Measurements from ENCODE around the gene THOC2.

THOC2 gene

DNA sequence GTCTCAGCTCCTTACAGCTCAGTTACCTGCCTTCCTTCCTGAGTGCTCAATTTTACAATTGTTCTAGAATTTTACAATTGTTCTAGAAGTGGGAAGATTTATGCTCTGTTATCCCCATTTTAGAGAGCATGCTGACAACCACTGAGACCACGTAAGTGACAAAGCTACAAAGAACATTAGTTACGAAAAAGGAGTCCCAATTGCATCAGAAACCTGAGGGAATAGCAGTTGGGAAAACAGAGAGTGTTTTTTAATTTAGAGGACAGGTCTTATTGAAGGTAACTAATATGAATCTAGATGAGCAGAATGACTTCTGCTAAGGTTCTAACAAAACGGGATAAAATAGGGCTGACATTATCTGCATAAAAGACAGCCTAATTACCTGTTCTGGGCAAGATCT, 103.3 kb downstream of the THOC2 start:
- TF ChIP-seq, protein P1, sequence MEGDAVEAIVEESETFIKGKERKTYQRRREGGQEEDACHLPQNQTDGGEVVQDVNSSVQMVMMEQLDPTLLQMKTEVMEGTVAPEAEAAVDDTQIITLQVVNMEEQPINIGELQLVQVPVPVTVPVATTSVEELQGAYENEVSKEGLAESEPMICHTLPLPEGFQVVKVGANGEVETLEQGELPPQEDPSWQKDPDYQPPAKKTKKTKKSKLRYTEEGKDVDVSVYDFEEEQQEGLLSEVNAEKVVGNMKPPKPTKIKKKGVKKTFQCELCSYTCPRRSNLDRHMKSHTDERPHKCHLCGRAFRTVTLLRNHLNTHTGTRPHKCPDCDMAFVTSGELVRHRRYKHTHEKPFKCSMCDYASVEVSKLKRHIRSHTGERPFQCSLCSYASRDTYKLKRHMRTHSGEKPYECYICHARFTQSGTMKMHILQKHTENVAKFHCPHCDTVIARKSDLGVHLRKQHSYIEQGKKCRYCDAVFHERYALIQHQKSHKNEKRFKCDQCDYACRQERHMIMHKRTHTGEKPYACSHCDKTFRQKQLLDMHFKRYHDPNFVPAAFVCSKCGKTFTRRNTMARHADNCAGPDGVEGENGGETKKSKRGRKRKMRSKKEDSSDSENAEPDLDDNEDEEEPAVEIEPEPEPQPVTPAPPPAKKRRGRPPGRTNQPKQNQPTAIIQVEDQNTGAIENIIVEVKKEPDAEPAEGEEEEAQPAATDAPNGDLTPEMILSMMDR (IDR thresholded peaks at IDR 0.05; ENCODE audit: low read depth, low read length), result no peak
- Histone ChIP-seq H3K9me3 (ENCODE audit: severe bottlenecking) (no peaks in the 10 kb centered on the region), H3K4me3 (ENCODE audit: low read depth, low read length) (no peak overlapping the region), H3K27me3 (ENCODE audit: insufficient read depth, low read depth, severe bottlenecking) (no peaks in the 10 kb centered on the region), H3K36me3 (peaks cover 22% of the 10 kb centered on the region), H3K27ac (no peak overlapping the region)
- no peak for DNase-seq

DNA sequence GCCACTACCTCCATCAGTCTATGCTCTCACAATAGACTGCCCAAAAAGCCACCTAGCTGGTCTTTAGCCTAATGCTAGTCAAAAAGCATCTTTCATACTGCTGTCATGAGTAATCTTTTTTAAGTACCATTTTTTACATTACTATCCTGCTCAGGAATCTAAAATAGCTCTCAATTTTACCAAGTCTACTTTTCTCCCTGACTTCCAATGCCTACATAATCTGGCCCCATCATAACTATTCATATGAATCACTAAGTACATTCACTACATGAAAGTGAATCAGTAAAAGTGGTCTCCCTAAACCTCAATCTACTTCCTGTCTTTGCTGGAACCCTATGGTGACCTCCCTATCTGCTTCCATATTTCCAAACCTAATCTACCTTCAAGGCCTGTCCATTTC, 105.9 kb downstream of the THOC2 start:
- H3K27me3 ChIP-seq (ENCODE audit: insufficient read depth, low read depth, severe bottlenecking), result no peaks in the 10 kb centered on the region
- H3K4me3 ChIP-seq (ENCODE audit: low read depth, low read length), result no peak overlapping the region
- no peaks in the 10 kb centered on the region for H3K9me3 ChIP-seq (ENCODE audit: severe bottlenecking)
- no peak for DNase-seq
- peaks cover 20% of the 10 kb centered on the region for H3K36me3 ChIP-seq
- TF ChIP-seq, protein P1 (IDR thresholded peaks at IDR 0.05; ENCODE audit: low read depth, low read length), result no peak
- no peak overlapping the region for H3K27ac ChIP-seq

DNA sequence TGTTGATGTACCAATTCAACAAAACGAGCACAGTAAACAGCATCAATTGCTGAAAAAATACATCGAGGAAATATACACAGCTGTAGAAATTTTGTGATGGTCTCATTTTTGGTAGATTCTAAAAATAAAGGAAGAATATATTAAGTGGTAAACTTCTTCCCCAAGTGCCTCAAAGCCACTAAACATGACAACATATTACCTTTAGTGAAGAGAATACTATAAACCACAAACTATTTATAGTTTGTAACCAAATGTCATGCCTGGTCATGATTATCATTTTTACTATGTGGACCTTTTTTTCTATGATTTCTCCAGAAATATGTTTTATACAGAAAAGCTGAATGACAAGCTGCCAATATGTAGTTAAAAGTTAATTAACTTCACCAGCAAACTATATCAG, 106.9 kb downstream of the THOC2 start:
- H3K4me3 ChIP-seq (ENCODE audit: low read depth, low read length), result no peak overlapping the region
- peaks cover 16% of the 10 kb centered on the region for H3K36me3 ChIP-seq
- no peak for DNase-seq
- H3K27me3 ChIP-seq (ENCODE audit: insufficient read depth, low read depth, severe bottlenecking), result no peaks in the 10 kb centered on the region
- H3K9me3 ChIP-seq (ENCODE audit: severe bottlenecking), result no peaks in the 10 kb centered on the region
- no peak overlapping the region for H3K27ac ChIP-seq
- TF ChIP-seq, protein P1 (IDR thresholded peaks at IDR 0.05; ENCODE audit: low read depth, low read length), result no peak

DNA sequence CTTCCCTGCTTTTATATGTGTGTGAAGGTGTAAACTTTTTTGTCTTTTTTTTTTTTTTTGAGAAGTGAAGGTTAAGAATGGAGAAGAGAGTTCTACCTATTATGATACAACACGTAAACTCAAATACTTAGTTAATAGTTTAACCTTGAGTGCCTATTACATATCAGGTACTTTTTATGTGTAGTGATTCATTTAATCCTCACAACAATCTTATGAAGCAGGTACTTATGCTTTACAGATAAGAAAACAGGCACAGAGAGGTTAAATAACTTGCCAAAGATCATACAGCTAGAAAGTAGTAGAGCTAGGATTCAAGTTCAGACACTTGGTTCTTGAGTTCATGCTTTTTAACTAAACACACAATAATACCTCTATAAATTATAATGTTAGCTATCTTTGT, 107.4 kb downstream of the THOC2 start:
- no peak overlapping the region for H3K27ac ChIP-seq
- no peaks in the 10 kb centered on the region for H3K9me3 ChIP-seq (ENCODE audit: severe bottlenecking)
- no peak for DNase-seq
- TF ChIP-seq, protein P1 (IDR thresholded peaks at IDR 0.05; ENCODE audit: low read depth, low read length), result no peak
- peaks cover 15% of the 10 kb centered on the region for H3K36me3 ChIP-seq
- no peaks in the 10 kb centered on the region for H3K27me3 ChIP-seq (ENCODE audit: insufficient read depth, low read depth, severe bottlenecking)
- no peak overlapping the region for H3K4me3 ChIP-seq (ENCODE audit: low read depth, low read length)

DNA sequence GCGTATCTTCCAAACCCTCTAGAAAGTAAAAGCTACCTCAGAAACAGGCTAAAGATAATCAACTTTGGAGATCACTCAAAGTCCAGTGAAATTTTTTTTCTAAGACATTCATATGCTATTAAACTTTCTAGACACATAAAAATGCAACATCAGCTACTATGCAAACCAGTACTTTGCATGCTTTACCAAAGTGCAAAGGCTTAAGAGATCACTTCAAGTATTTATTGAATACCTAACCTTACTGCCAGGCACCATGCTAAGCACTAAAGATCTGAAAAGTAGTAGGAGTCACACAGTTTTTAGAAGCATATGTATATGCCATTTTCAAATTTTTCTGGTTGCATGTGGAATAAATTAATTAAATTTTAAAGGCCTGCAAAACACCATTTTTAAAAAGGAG, 115.8 kb downstream of the THOC2 start:
- H3K4me3 ChIP-seq (ENCODE audit: low read depth, low read length), result no peak overlapping the region
- H3K27ac ChIP-seq, result no peak overlapping the region
- TF ChIP-seq, protein P1 (IDR thresholded peaks at IDR 0.05; ENCODE audit: low read depth, low read length), result no peak
- DNase-seq, result no peak
- H3K36me3 ChIP-seq, result peaks cover 6% of the 10 kb centered on the region
- H3K9me3 ChIP-seq (ENCODE audit: severe bottlenecking), result no peaks in the 10 kb centered on the region
- H3K27me3 ChIP-seq (ENCODE audit: insufficient read depth, low read depth, severe bottlenecking), result no peaks in the 10 kb centered on the region

DNA sequence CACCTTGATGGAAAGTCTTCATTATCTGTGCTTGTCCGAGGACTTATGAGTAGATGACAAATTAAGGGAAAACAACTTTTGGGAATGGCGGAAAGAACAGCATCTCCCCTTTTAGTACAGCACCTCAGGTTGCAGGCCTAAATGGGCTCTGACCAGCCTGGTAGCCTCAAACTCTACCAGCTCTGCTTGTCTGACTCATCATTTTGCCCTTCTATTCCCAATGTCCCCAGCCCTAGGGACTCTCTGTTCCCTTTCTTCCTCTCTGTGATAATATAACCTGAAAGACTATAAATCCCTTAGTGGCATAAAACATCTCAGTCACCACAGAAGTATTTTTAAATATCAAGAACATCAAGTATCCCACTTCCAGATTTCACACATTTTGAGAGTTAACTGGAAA, 121.9 kb downstream of the THOC2 start:
- Histone ChIP-seq H3K27ac (no peak overlapping the region), H3K9me3 (ENCODE audit: severe bottlenecking) (no peaks in the 10 kb centered on the region), H3K36me3 (no peaks in the 10 kb centered on the region; the same call in none of the 2 replicates), H3K4me3 (ENCODE audit: low read depth, low read length) (no peak overlapping the region), H3K27me3 (ENCODE audit: insufficient read depth, low read depth, severe bottlenecking) (no peaks in the 10 kb centered on the region)
- TF ChIP-seq, protein P1 (IDR thresholded peaks at IDR 0.05; ENCODE audit: low read depth, low read length), result no peak
- no peak for DNase-seq
